Activated CD4-positive, alpha-beta T cell treated with anti-CD3 and anti-CD28 coated beads, Interleukin-2, amount 50 U/mL, for 48 hours (primary cell): Measurements from ENCODE around the gene MAEL.
"Not testable (repeated sequence)": the region's sequence is repeated elsewhere in the genome, so short reads cannot be mapped to it uniquely, and the experiment has no call there.

Experiments used
- DNase-seq, 2 experiments: peaks; one replicate each; pipeline ENCODE4 v3.0.0-alpha.2; 2020

MAEL gene

GRCh38 chr1:166978821-166979220, 10.3 kb upstream of the MAEL start:
- DNase-seq: no peak

- DNase-seq: no peak
These were observed 8.7 kb upstream of the MAEL start for GRCh38 chr1:166980383-166980782.

- DNase-seq: no peak
These were observed 8.3 kb upstream of the MAEL start for GRCh38 chr1:166980818-166981217.

- no peak for DNase-seq
These were observed 7.5 kb upstream of the MAEL start for GRCh38 chr1:166981589-166981988.

- DNase-seq: no peak
These were observed 10.0 kb downstream of the MAEL start for GRCh38 chr1:166999075-166999474.

GRCh38 chr1:166999500-167000055, 10.5 kb downstream of the MAEL start:
- no peak for DNase-seq

GRCh38 chr1:167000546-167000945, 11.5 kb downstream of the MAEL start:
- DNase-seq: no peak

GRCh38 chr1:167002354-167002753, 13.3 kb downstream of the MAEL start:
- DNase-seq: no peak

GRCh38 chr1:167003711-167004110, 14.6 kb downstream of the MAEL start:
- no peak for DNase-seq

GRCh38 chr1:167011560-167012191, 22.6 kb downstream of the MAEL start:
- DNase-seq: no peak

- no peak for DNase-seq
These were observed 23.5 kb downstream of the MAEL start for GRCh38 chr1:167012570-167012969.

GRCh38 chr1:167013108-167013929, 24.2 kb downstream of the MAEL start:
- DNase-seq: no peak

GRCh38 chr1:167016100-167016750, 27.1 kb downstream of the MAEL start:
- DNase-seq: no peak

GRCh38 chr1:167022384-167022783, 33.3 kb downstream of the MAEL start:
- DNase-seq: no peak

GRCh38 chr1:167029553-167029952, 40.5 kb downstream of the MAEL start:
- DNase-seq: not testable (repeated sequence)

- no peak for DNase-seq
These were observed 44.6 kb downstream of the MAEL start for GRCh38 chr1:167033646-167034045.

GRCh38 chr1:167043752-167044488, 54.8 kb downstream of the MAEL start:
- DNase-seq: peak; percentile 75 to 79

- no peak for DNase-seq
These were observed 62.8 kb downstream of the MAEL start for GRCh38 chr1:167051907-167052306.

- DNase-seq: no peak
These were observed 63.3 kb downstream of the MAEL start for GRCh38 chr1:167052389-167052788.

- no peak for DNase-seq
These were observed 65.5 kb downstream of the MAEL start for GRCh38 chr1:167054531-167054930.

- no peak for DNase-seq
These were observed 66.0 kb downstream of the MAEL start for GRCh38 chr1:167054946-167055630.

GRCh38 chr1:167056529-167057231, 67.6 kb downstream of the MAEL start:
- no peak for DNase-seq
